CD4-positive, alpha-beta T cell treated with Interleukin-6 at 100 ng/mL for 8 hours (primary cell): ENCODE data around the gene PAPLN.
"Not testable (repeated sequence)": the region's sequence is repeated elsewhere in the genome, so short reads cannot be mapped to it uniquely, and the experiment has no call there.

Source experiments
- DNase-seq: peaks from one replicate; pipeline ENCODE4 v3.0.0-alpha.2; 2020; ENCODE audit warnings: mixed read lengths, low spot score

PAPLN gene

GRCh38 chr14:73290279-73290678 is 53.0 kb downstream of the PAPLN start:
- no peak for DNase-seq

- DNase-seq, result no peak
These were observed 56.8 kb downstream of the PAPLN start for GRCh38 chr14:73293782-73294781.

- peak; percentile 27 for DNase-seq
These were observed 58.0 kb downstream of the PAPLN start for GRCh38 chr14:73295198-73295796.

GRCh38 chr14:73305499-73305898 is 68.2 kb downstream of the PAPLN start:
- DNase-seq, result no peak

- DNase-seq, result no peak
These were observed 70.0 kb downstream of the PAPLN start for GRCh38 chr14:73307261-73307660.

GRCh38 chr14:73309207-73309606 is 71.9 kb downstream of the PAPLN start:
- DNase-seq, result not testable (repeated sequence)

- DNase-seq, result no peak
These were observed 74.4 kb downstream of the PAPLN start for GRCh38 chr14:73311708-73312030.

- DNase-seq, result no peak
These were observed 75.4 kb downstream of the PAPLN start for GRCh38 chr14:73312687-73313086.

- DNase-seq, result no peak
These were observed 75.8 kb downstream of the PAPLN start for GRCh38 chr14:73313151-73313550.

DNA sequence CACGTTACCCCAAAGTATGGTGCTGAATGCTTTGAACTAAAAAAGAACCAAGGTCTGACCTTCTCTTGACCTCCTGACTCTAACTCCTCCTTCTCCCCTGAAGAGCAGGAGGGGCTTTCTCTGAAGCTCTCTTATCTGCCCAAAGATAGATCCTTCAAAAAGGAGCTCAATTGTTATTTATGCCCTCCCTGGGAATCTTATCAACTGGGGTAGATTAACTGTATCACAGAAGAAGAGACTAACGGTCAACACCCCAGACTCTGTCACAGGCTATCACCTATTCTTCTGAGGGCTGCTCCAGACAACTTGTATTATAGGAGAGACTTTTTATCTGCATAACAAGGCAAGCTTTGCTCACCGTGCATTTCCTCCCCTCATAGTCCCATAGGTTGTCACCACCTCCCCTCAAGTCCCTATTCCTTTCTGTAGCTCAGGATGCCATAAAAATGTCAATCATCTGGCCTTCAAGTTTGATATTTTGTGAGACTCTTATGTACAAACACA is 86.6 kb downstream of the PAPLN start:
- DNase-seq, result no peak
